GM08714 (cell line): ENCODE results near the gene FRMD3.

Experiments
- H3K4me3 ChIP-seq: fragments of 200-500 bp; sonication (Bioruptor generic); 2 replicates; pipeline ENCODE4 v1.5.1; 2014; ENCODE audit warnings: mild to moderate bottlenecking, low read length, inconsistent platforms
- ZNF274 ChIP-seq: IDR thresholded peaks from 2 replicates; pipeline ENCODE4 v1.6.1; 2012; ENCODE audit warnings: mild to moderate bottlenecking, low read depth, low read length

The FRMD3 gene

GRCh38 chr9:83238871-83239640, 299.1 kb downstream of the FRMD3 start:
- TF ChIP-seq ZNF274 = no peak
- no peak overlapping the region for H3K4me3 ChIP-seq

- TF ChIP-seq ZNF274 = no peak
- H3K4me3 ChIP-seq = no peak overlapping the region
Observed at GRCh38 chr9:83236029-83236696, 302.0 kb downstream of the FRMD3 start.

GRCh38 chr9:83235526-83235925, 302.7 kb downstream of the FRMD3 start:
- TF ChIP-seq ZNF274 = no peak
- H3K4me3 ChIP-seq = no peak overlapping the region

- no peak for TF ChIP-seq ZNF274
- H3K4me3 ChIP-seq = no peak overlapping the region
Observed at GRCh38 chr9:83234541-83234940, 303.7 kb downstream of the FRMD3 start.

- TF ChIP-seq ZNF274 = no peak
- no peak overlapping the region for H3K4me3 ChIP-seq
Observed at GRCh38 chr9:83233647-83234046, 304.6 kb downstream of the FRMD3 start.

GRCh38 chr9:83231039-83231438, 307.2 kb downstream of the FRMD3 start:
- H3K4me3 ChIP-seq = no peak overlapping the region
- TF ChIP-seq ZNF274 = no peak

GRCh38 chr9:83220730-83221129, 317.5 kb downstream of the FRMD3 start:
- H3K4me3 ChIP-seq = no peak overlapping the region
- no peak for TF ChIP-seq ZNF274

- no peak for TF ChIP-seq ZNF274
- no peak overlapping the region for H3K4me3 ChIP-seq
Observed at GRCh38 chr9:83219924-83220438, 318.2 kb downstream of the FRMD3 start.

- H3K4me3 ChIP-seq = peak overlapping the region; percentile 37
- no peak for TF ChIP-seq ZNF274
Observed at GRCh38 chr9:83219154-83219923, 318.9 kb downstream of the FRMD3 start.

GRCh38 chr9:83218411-83219090, 319.6 kb downstream of the FRMD3 start:
- TF ChIP-seq ZNF274 = no peak
- no peak overlapping the region for H3K4me3 ChIP-seq

- no peak overlapping the region for H3K4me3 ChIP-seq
- TF ChIP-seq ZNF274 = no peak
Observed at GRCh38 chr9:83209188-83209731, 328.9 kb downstream of the FRMD3 start.

GRCh38 chr9:83208065-83208850, 329.9 kb downstream of the FRMD3 start:
- H3K4me3 ChIP-seq = no peak overlapping the region
- no peak for TF ChIP-seq ZNF274

- H3K4me3 ChIP-seq = no peak overlapping the region
- no peak for TF ChIP-seq ZNF274
Observed at GRCh38 chr9:83204047-83204446, 334.2 kb downstream of the FRMD3 start.
